NCI-H446 treated with DMSO at 0.1 percent for 48 hours (cell line): ENCODE measurements around the gene RAB11FIP3.
A peak's percentile ranks its signal among the peaks of the same experiment; 100 is the strongest.

ENCODE experiments used
- DNase-seq: peaks from one replicate; lab custom pipeline; 2025; lab: John Stamatoyannopoulos, UW

Gene RAB11FIP3

DNA sequence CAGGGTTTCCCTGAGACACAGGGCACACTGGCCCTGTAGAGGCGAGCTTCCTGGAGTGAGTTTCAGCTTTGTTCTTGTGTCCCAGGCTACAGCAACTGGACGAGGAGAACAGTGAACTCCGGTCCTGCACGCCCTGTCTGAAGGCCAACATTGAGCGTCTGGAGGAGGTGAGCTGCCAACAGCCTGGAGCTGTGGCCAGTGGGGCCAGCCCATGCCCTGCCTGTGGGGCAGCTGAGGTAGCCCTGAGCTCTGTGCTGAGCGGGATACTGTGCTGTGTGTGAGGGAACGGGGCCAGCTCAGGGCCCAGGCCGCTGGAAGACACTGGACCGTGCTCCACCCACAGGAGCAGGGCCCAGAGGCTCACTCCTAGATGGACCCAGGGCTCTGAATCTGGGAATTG, 93.4 kb downstream of the RAB11FIP3 start:
- DNase-seq, result no peak

DNA sequence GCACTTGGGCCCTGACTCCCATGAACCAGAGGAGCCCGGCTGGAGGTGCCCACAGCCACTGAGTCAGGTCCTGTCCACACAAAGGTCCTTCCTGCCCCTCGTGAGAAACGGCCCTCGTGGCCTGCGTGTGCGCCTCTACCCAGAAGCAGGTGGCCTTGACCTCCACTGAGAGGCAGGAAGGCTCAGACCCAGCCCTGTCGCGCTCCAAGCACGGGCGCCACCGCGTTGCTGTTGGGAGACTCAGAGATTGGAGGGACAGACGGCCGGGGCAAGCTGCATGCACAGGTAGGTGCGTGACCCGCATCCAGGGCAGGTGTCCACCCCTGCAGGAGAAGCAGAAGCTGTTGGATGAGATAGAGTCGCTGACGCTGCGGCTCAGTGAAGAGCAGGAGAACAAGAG, 94.0 kb downstream of the RAB11FIP3 start:
- no peak for DNase-seq

GRCh38 chr16:519841-520687, 94.6 kb downstream of the RAB11FIP3 start:
- DNase-seq, result no peak

DNA sequence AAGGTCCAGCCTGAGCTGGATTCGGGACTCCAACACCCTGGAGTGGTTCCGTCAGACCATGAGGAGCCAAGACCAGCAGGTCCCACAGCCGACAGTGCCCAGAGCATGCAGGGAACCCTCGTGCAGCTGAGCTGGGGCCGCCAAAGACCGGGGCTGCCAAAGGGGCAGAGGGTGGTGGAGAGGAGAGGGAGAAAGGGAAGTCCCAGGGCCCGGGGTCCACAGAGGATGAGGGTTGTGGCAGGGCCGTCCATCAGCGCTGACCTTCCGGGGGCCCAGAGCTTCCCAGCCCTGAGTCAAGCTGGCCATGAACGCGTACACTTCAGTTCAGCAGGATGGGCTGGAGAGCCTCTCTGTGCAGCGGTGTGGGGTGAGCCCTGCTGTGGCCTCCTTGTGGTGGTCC, 95.4 kb downstream of the RAB11FIP3 start:
- no peak for DNase-seq

GRCh38 chr16:521381-522210, 96.1 kb downstream of the RAB11FIP3 start:
- no peak for DNase-seq

DNA sequence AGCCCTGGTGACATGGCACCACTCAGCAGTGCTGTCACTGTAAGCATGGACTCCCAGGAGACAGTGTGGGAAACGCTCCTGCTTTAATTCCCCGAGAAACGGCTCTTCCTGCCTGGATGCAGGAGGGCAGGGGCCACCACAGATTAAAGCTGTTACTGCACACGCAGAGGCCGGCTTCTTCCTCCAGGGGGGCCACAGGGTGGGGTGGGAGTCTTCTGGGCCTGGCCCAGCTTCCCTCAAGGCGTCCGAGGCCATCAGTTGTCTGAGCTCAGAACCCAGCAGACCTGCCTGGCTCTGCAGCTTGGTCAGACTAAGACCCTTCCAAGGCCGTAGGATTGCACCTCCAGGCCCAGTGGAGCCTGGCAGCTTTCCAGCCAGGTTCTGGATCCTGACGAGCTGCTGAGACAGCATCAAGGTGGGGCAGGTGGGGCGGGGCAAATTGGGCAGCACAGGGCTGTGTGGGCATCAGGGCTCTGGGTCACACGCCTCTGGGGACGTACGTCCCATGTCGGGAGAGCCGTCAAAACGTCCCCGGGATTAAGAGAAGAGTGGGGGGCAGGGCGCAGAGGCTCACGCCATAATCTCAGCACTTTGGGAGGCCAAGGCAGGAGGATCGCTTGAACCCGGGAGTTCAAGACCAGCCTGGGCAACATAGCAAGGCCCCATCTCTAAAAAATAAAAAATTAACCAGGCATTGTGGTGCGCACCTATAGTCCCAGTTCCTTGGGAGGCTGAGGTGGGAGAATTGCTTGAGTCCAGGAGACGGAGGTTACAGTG, 97.1 kb downstream of the RAB11FIP3 start:
- DNase-seq, result no peak

DNA sequence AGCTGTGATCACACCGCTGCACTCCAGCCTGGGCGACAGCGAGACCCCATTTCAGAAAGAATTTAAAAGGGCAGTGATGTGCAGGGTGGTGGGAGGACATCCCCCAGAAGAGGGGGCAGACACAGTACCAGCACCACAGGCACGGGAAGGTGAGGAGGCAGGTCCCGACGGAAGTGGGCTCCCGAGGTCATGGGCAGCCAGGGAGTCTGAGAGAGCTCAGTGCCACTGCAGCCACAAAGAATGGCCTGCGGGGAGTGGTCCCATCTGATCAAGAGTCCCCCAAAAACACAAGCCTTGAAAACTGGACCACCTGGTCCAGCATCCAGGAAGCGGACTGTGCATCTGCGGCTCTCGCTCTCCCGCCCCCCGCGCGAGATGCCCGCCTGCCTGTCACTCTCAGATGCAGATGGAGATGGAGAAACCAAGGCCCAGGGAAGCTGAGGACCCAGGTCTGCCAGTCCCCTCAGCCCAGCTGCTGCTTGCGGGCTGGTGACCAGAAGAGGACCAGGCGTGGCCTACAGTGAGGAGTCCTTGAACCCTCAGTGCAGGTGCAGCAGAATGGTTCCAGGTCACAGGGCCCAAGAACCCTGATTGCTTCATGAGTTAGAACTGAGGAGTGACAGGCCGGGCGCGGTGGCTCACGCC, 97.8 kb downstream of the RAB11FIP3 start:
- no peak for DNase-seq

GRCh38 chr16:524274-525040, 99.0 kb downstream of the RAB11FIP3 start:
- DNase-seq, result no peak

GRCh38 chr16:525123-525519, 99.7 kb downstream of the RAB11FIP3 start:
- DNase-seq, result no peak

DNA sequence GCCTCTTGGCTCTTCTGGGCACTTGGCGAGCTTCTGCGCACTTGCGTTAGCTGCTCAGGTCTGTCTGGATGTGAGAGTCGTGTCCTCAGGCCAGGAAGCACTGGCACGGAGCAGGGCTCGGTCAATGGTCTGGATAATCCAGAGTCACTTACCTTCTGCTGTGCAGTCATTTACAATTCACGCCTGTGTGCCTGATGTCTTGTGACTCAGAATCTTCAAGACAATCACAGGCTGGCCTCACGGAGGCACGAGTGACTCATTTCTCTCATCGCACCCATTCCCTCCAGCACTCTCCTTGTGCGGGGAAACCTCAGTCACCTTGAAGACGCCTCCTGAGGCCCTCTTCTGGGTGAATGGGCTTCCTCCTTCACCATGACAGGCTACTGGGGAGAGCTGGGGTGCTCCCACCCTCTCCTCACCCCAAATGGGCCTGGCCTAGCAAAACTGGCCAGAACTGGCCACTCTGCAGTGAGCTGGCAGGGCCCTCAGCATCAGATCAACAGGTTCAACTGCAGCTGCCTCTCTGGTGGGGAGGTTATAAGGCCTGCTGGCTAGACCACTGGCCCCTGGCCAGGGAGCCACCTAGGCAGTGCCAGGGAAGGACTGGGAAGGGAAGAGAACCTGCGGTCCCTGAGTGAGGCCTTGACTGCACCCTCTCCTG, 100.2 kb downstream of the RAB11FIP3 start:
- DNase-seq, result peak; percentile 11

GRCh38 chr16:526181-527014, 100.9 kb downstream of the RAB11FIP3 start:
- DNase-seq, result no peak

- DNase-seq, result peak; percentile 70
Observed at GRCh38 chr16:527015-527903, 101.8 kb downstream of the RAB11FIP3 start, which contains the start of gene CAPN15. Gene CAPN15, plus strand, starts transcription at chr16:527712. Its CDS starts 19,127 bp downstream, at chr16:546839.

DNA sequence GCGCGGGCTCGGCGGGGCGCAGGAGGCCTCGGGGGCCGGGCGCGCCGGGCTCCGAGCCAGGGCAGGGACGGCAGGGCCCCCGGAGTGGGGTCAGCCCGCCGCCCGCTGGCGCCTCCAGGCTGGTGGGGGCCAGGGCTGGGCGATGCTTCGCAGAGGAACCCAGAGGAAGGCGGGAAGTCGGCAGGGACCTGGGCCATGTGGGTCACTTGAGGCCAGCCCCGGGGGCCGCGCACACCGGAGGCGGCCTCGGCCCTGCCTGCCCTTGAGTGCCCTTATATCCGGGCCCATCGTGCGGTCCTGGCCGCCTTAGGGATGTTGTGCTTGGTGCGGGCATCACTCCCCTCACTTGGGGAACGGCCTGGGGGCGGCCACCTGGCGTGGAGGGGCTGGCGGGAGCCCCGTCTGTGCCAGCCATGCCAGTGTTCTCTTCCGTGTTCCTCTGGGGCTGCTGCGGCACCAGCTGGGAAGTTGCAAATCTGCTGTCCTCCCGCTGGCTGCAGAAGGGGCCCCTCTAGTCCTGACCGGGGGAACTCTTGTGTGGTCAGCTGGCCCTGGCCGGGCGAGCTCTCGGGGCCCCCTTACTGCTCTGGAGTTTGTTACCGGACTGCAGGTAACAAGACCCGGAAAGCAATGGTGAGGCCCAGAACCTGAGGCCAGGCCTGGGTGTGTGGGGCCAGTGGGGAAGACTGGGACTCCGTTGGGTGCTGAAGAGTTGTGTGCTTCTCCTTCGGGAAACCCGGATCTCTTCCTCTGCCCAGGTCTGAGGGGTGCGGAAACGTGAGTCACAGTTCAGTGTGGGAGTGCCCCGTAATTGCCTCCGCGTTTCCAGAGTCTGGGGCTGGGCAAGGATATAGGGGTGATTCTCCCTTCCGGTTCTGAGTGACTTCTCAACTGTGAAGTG, 102.9 kb downstream of the RAB11FIP3 start:
- DNase-seq, result no peak

GRCh38 chr16:529012-529575, 103.6 kb downstream of the RAB11FIP3 start:
- no peak for DNase-seq

- no peak for DNase-seq
Observed at GRCh38 chr16:530111-530817, 104.8 kb downstream of the RAB11FIP3 start.

DNA sequence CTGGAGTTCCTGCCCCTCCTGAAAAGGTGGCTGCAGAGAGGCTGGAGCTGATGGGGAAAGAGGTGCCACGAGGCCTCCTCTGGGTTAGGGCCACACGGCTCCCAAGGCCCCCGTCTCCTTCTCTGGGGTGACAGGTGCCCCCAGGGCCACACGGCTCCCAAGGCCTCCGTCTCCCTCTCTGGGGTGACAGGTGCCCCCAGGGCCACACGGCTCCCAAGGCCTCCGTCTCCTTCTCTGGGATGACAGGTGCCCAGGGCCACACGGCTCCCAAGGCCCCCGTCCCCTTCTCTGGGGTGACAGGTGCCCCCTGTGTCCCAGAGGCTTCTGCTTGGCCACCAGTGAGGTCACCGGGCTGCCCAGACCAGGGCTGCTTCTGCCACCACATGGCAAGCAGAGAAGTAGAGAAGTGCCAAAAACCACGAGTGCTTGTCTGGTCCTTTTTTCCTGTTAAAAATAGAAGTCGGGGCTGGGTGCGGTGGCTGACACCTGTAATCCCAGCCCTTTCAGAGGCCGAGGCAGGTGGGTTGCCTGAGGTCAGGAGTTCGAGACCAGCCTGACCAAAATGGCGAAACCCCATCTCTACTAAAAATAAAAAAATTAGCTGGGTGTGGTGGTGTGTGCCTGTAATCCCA, 106.2 kb downstream of the RAB11FIP3 start:
- no peak for DNase-seq
